Stimulated activated effector memory CD8-positive, alpha-beta T cell treated with anti-CD3 and anti-CD28 coated beads, Interleukin-12 subunit alpha, Interleukin-12 subunit beta, amount 100 ng/mL, for 72 hours (primary cell): Measurements from ENCODE around the gene SAMD3.
"Not testable (repeated sequence)": the region's sequence is repeated elsewhere in the genome, so short reads cannot be mapped to it uniquely, and the experiment has no call there.

Source experiments
- ATAC-seq: fragments of 150-1000 bp; cut with Tn5 transposase; 2 replicates; pipeline ENCODE4 v1.10.0; 2021
- DNase-seq, 2 donors: peaks; one replicate each; pipeline ENCODE4 v3.0.0; 2021 to 2022; ENCODE audit warnings: low spot score in 2 of 2
- H3K27ac Mint-ChIP-seq: one replicate; pipeline ENCODE4 v1.8.0; 2022; ENCODE audit warnings: mild to moderate bottlenecking, mixed read lengths
- H3K36me3 Mint-ChIP-seq: one replicate; pipeline ENCODE4 v1.8.0; 2022; ENCODE audit warnings: mild to moderate bottlenecking, mixed read lengths
- H3K4me1 Mint-ChIP-seq: one replicate; pipeline ENCODE4 v1.8.0; 2022; ENCODE audit warnings: mixed read lengths
- H3K4me3 Mint-ChIP-seq: one replicate; pipeline ENCODE4 v1.8.0; 2022; ENCODE audit warnings: mild to moderate bottlenecking, mixed read lengths
- H3K9me3 Mint-ChIP-seq: one replicate; pipeline ENCODE4 v1.8.0; 2022; ENCODE audit warnings: mixed read lengths

The SAMD3 gene

GRCh38 chr6:130140084-130140483 is 82.7 kb downstream of the SAMD3 start:
- Mint-ChIP-seq H3K27ac (no peak overlapping the region), H3K4me1 (peaks cover 44% of the 10 kb centered on the region), H3K36me3 (peaks cover 48% of the 10 kb centered on the region), H3K4me3 (no peak overlapping the region), H3K9me3 (no peaks in the 10 kb centered on the region)
- DNase-seq (no peak), ATAC-seq (no peak)

GRCh38 chr6:130138909-130139242 is 83.9 kb downstream of the SAMD3 start:
- H3K4me3 Mint-ChIP-seq, result peak overlapping the region; percentile 54
- H3K27ac Mint-ChIP-seq, result peak overlapping the region; percentile 48

GRCh38 chr6:130138116-130138908 is 84.4 kb downstream of the SAMD3 start:
- ATAC-seq (peak; percentile 69), DNase-seq (peak in 1 of 2 donors; percentile 59)
- Mint-ChIP-seq H3K4me1 (peaks cover 58% of the 10 kb centered on the region), H3K36me3 (peaks cover 36% of the 10 kb centered on the region), H3K9me3 (no peaks in the 10 kb centered on the region), H3K27ac (peak overlapping the region; percentile 48), H3K4me3 (peak overlapping the region; percentile 54)

More at GRCh38 chr6:130138909-130139242, 83.9 kb downstream of the SAMD3 start:
- peaks cover 52% of the 10 kb centered on the region for H3K4me1 Mint-ChIP-seq
- no peak for DNase-seq
- H3K36me3 Mint-ChIP-seq, result peaks cover 42% of the 10 kb centered on the region
- H3K9me3 Mint-ChIP-seq, result no peaks in the 10 kb centered on the region
- peak; percentile 20 for ATAC-seq

- peak overlapping the region; percentile 27 for H3K27ac Mint-ChIP-seq
- no peak for DNase-seq
- no peak overlapping the region for H3K4me3 Mint-ChIP-seq
- no peak for ATAC-seq
- H3K4me1 Mint-ChIP-seq, result peaks cover 73% of the 10 kb centered on the region
- no peaks in the 10 kb centered on the region for H3K9me3 Mint-ChIP-seq
- peaks cover 25% of the 10 kb centered on the region for H3K36me3 Mint-ChIP-seq
Measured at GRCh38 chr6:130136798-130137197, 86.0 kb downstream of the SAMD3 start.

GRCh38 chr6:130134582-130134981 is 88.2 kb downstream of the SAMD3 start:
- Mint-ChIP-seq H3K36me3 (peaks cover 11% of the 10 kb centered on the region), H3K27ac (peak overlapping the region; percentile 4), H3K9me3 (no peaks in the 10 kb centered on the region), H3K4me1 (peaks cover 87% of the 10 kb centered on the region), H3K4me3 (no peak overlapping the region)
- peak; percentile 60 for ATAC-seq
- DNase-seq, result no peak

- peak overlapping the region; percentile 56 for H3K4me3 Mint-ChIP-seq
- peaks cover 67% of the 10 kb centered on the region for H3K4me1 Mint-ChIP-seq
- ATAC-seq (peak; percentile 98), DNase-seq (peak; percentile 21 to 73)
- H3K9me3 Mint-ChIP-seq, result no peaks in the 10 kb centered on the region
- peak overlapping the region; percentile 82 for H3K27ac Mint-ChIP-seq
- peaks cover 7% of the 10 kb centered on the region for H3K36me3 Mint-ChIP-seq
Measured at GRCh38 chr6:130132286-130132701, 90.5 kb downstream of the SAMD3 start.

- Mint-ChIP-seq H3K27ac (peak overlapping the region; percentile 7), H3K36me3 (no peaks in the 10 kb centered on the region), H3K9me3 (no peaks in the 10 kb centered on the region), H3K4me1 (peaks cover 65% of the 10 kb centered on the region), H3K4me3 (no peak overlapping the region)
- DNase-seq (no peak), ATAC-seq (no peak)
Measured at GRCh38 chr6:130129762-130130246, 92.9 kb downstream of the SAMD3 start.

- ATAC-seq (no peak), DNase-seq (no peak)
- Mint-ChIP-seq H3K27ac (no peak overlapping the region), H3K9me3 (no peaks in the 10 kb centered on the region), H3K4me3 (no peak overlapping the region), H3K4me1 (peaks cover 52% of the 10 kb centered on the region), H3K36me3 (no peaks in the 10 kb centered on the region)
Measured at GRCh38 chr6:130128326-130128725, 94.4 kb downstream of the SAMD3 start.

- H3K27ac Mint-ChIP-seq, result peak overlapping the region; percentile 82
- ATAC-seq (no peak), DNase-seq (no peak)
- peaks cover 41% of the 10 kb centered on the region for H3K4me1 Mint-ChIP-seq
- no peak overlapping the region for H3K4me3 Mint-ChIP-seq
- H3K36me3 Mint-ChIP-seq, result no peaks in the 10 kb centered on the region
- H3K9me3 Mint-ChIP-seq, result no peaks in the 10 kb centered on the region
Measured at GRCh38 chr6:130127195-130127594, 95.6 kb downstream of the SAMD3 start.

- DNase-seq, result no peak
- no peaks in the 10 kb centered on the region for H3K36me3 Mint-ChIP-seq
- ATAC-seq, result peak; percentile 46
- H3K27ac Mint-ChIP-seq, result peak overlapping the region; percentile 13
- no peaks in the 10 kb centered on the region for H3K9me3 Mint-ChIP-seq
- peaks cover 19% of the 10 kb centered on the region for H3K4me1 Mint-ChIP-seq
- H3K4me3 Mint-ChIP-seq, result no peak overlapping the region
Measured at GRCh38 chr6:130122243-130122642, 100.5 kb downstream of the SAMD3 start.

GRCh38 chr6:130120731-130121130 is 102.0 kb downstream of the SAMD3 start:
- Mint-ChIP-seq H3K4me3 (no peak overlapping the region), H3K27ac (peak overlapping the region; percentile 11)
- no peak for DNase-seq

GRCh38 chr6:130119211-130119610 is 103.5 kb downstream of the SAMD3 start:
- no peak for DNase-seq
- no peak overlapping the region for H3K27ac Mint-ChIP-seq
- ATAC-seq, result no peak
- H3K36me3 Mint-ChIP-seq, result no peaks in the 10 kb centered on the region
- no peak overlapping the region for H3K4me3 Mint-ChIP-seq
- H3K4me1 Mint-ChIP-seq, result peaks cover 6% of the 10 kb centered on the region
- no peaks in the 10 kb centered on the region for H3K9me3 Mint-ChIP-seq

More at GRCh38 chr6:130120731-130121130, 102.0 kb downstream of the SAMD3 start:
- H3K4me1 Mint-ChIP-seq, result peaks cover 6% of the 10 kb centered on the region
- H3K36me3 Mint-ChIP-seq, result no peaks in the 10 kb centered on the region
- no peak for ATAC-seq
- no peaks in the 10 kb centered on the region for H3K9me3 Mint-ChIP-seq

GRCh38 chr6:130118236-130118635 is 104.5 kb downstream of the SAMD3 start:
- H3K4me1 Mint-ChIP-seq, result peaks cover 6% of the 10 kb centered on the region
- H3K4me3 Mint-ChIP-seq, result no peak overlapping the region
- no peak for ATAC-seq
- DNase-seq, result no peak
- H3K36me3 Mint-ChIP-seq, result no peaks in the 10 kb centered on the region
- no peaks in the 10 kb centered on the region for H3K9me3 Mint-ChIP-seq
- no peak overlapping the region for H3K27ac Mint-ChIP-seq

- DNase-seq, ATAC-seq, H3K27ac Mint-ChIP-seq, H3K9me3 Mint-ChIP-seq, H3K36me3 Mint-ChIP-seq, H3K4me1 Mint-ChIP-seq, H3K4me3 Mint-ChIP-seq: not testable (repeated sequence)
Measured at GRCh38 chr6:130117187-130117701, 105.5 kb downstream of the SAMD3 start.

- DNase-seq, result no peak
- no peaks in the 10 kb centered on the region for H3K36me3 Mint-ChIP-seq
- H3K4me3 Mint-ChIP-seq, result no peak overlapping the region
- H3K9me3 Mint-ChIP-seq, result no peaks in the 10 kb centered on the region
- peaks cover 5% of the 10 kb centered on the region for H3K4me1 Mint-ChIP-seq
- no peak for ATAC-seq
- H3K27ac Mint-ChIP-seq, result no peak overlapping the region
Measured at GRCh38 chr6:130116273-130116672, 106.5 kb downstream of the SAMD3 start.

- Mint-ChIP-seq H3K4me1 (peaks cover 7% of the 10 kb centered on the region), H3K4me3 (no peak overlapping the region), H3K36me3 (no peaks in the 10 kb centered on the region), H3K9me3 (no peaks in the 10 kb centered on the region), H3K27ac (no peak overlapping the region)
- DNase-seq (no peak), ATAC-seq (no peak)
Measured at GRCh38 chr6:130115036-130115435, 107.7 kb downstream of the SAMD3 start.
